Measurements from ENCODE around the gene TRAPPC4. TPM values are rescaled to one million over a fixed set of nuclear protein-coding genes. Genes with fewer than 3 reads are reported as not detected.
A peak's percentile ranks its signal among the peaks of the same experiment; 100 is the strongest.

Gene TRAPPC4
- total RNA-seq, 4 donors from 2014 or later, result 43.0 to 82.8 (median 66.9) TPM

GRCh38 chr11:119065369-119065768 lies 46.8 kb downstream of the TRAPPC4 start:
- H3K27ac ChIP-seq, result no peak overlapping the region
- H3K36me3 ChIP-seq, result peaks cover 0 to 10% of the 10 kb centered on the region in 2 donors
- no peaks in the 10 kb centered on the region for H3K27me3 ChIP-seq
- no peak for TF ChIP-seq POLR2A (IDR thresholded peaks at IDR 0.05)
- no peak for TF ChIP-seq CTCF (IDR thresholded peaks at IDR 0.05 in 4 of 5, conservative IDR thresholded peaks at IDR 0.05 in 1 of 5)
- H3K4me1 ChIP-seq, result peaks cover 25 to 32% of the 10 kb centered on the region in 2 donors
- in situ Hi-C loops (cut with MboI; ENCODE audit: low sequenced_read_pairs in 4 of 4), result no loop called here
- no peaks in the 10 kb centered on the region for H3K9me3 ChIP-seq
- DNase-seq (no peak), ATAC-seq (no peak)
- intact Hi-C loops (cut with DNase I; ENCODE audit: low total_unique reads), result loop anchor here (10.0 kb wide), 1 partner anchor 139 kb away; the partner anchor contains the start of gene CBL
- no peak overlapping the region for H3K4me3 ChIP-seq

GRCh38 chr11:119067371-119068222 lies 49.0 kb downstream of the TRAPPC4 start, which contains the start of gene VPS11:
Gene VPS11 (plus strand): TSS chr11:119067818. CDS start chr11:119067824, 6 bp downstream.
- intact Hi-C loops (cut with DNase I; ENCODE audit: low total_unique reads), result loop anchor here (1.0 to 10.0 kb wide), 5 partner anchors 10 to 137 kb away; partner anchors contain the start of genes C2CD2L, CBL, HMBS and HYOU1
- Histone ChIP-seq H3K36me3 (peaks cover 0 to 32% of the 10 kb centered on the region in 2 donors), H3K9me3 (no peaks in the 10 kb centered on the region), H3K4me1 (peaks cover 25 to 26% of the 10 kb centered on the region in 2 donors), H3K4me3 (peak within 1 kb of the TSS; percentile 84 to 97 (median 91)), H3K27me3 (no peaks in the 10 kb centered on the region), H3K27ac (peak within 1 kb of the TSS; percentile 85 to 91 (median 90))
- in situ Hi-C loops (cut with MboI; ENCODE audit: low sequenced_read_pairs in 4 of 4), result no loop called here
- DNase-seq (peak; percentile 95 to 97), ATAC-seq (peak; percentile 95 to 96)
- TF ChIP-seq POLR2A (IDR thresholded peaks at IDR 0.05), result peak; percentile 70 to 71
- TF ChIP-seq CTCF (IDR thresholded peaks at IDR 0.05 in 4 of 5, conservative IDR thresholded peaks at IDR 0.05 in 1 of 5), result peak in 1 of 5 experiments; percentile 26

Small RNAs within 50 kb of the gene (microRNA-seq; reads per million reads assigned to microRNA genes)
- 0 reads per million in 2 donors for gene MIR3656 (ENCODE audit: borderline replicate concordance in 2 of 2)

Other genes starting within 250 kb of the TRAPPC4 start
- gene DDX6, start 227.6 kb upstream of the TRAPPC4 start, total RNA-seq, result 100 to 1,000 TPM in 2 of 4 donors, 10 to 100 TPM in 2; 73.4 to 125 (median 98.2) TPM
- not detected for gene CXCR5, start 134.9 kb upstream of the TRAPPC4 start, total RNA-seq
- gene BCL9L, start 92.8 kb upstream of the TRAPPC4 start, total RNA-seq, result 10 to 100 TPM; 17.1 to 35.6 (median 23.8) TPM
- not detected for gene UPK2, start 62.5 kb upstream of the TRAPPC4 start, total RNA-seq
- not detected for gene FOXR1, start 47.0 kb upstream of the TRAPPC4 start, total RNA-seq
- 10 to 100 TPM in 3 of 4 donors, 1 to 10 TPM in 1; 7.4 to 36.4 (median 16.1) TPM for gene CENATAC, start 20.6 kb upstream of the TRAPPC4 start, total RNA-seq
- gene RPS25, start 423 bp upstream of the TRAPPC4 start, total RNA-seq, result 1,000 to 10,000 TPM; 1,700 to 2,567 (median 1,849) TPM
- 10 to 100 TPM; 29.7 to 72.9 (median 56.4) TPM for gene SLC37A4, start 12.1 kb downstream of the TRAPPC4 start, total RNA-seq
- gene HYOU1, start 38.4 kb downstream of the TRAPPC4 start, total RNA-seq, result 10 to 100 TPM; 18.4 to 29.2 (median 21.9) TPM
- gene VPS11, start 49.1 kb downstream of the TRAPPC4 start, total RNA-seq, result 10 to 100 TPM; 16.5 to 25.9 (median 20.3) TPM
- gene HMBS, start 66.1 kb downstream of the TRAPPC4 start, total RNA-seq, result 10 to 100 TPM in 3 of 4 donors, 1 to 10 TPM in 1; 8.7 to 31.1 (median 14.5) TPM
- 10 to 100 TPM in 3 of 4 donors, 1 to 10 TPM in 1; 8.9 to 34.0 (median 15.1) TPM for gene DPAGT1, start 83.1 kb downstream of the TRAPPC4 start, total RNA-seq
- gene C2CD2L, start 88.6 kb downstream of the TRAPPC4 start, total RNA-seq, result 10 to 100 TPM; 10.0 to 30.7 (median 18.7) TPM
- gene HINFP, start 102.8 kb downstream of the TRAPPC4 start, total RNA-seq, result 10 to 100 TPM in 3 of 4 donors, 1 to 10 TPM in 1; 8.1 to 17.8 (median 15.3) TPM
- gene ABCG4, start 130.3 kb downstream of the TRAPPC4 start, total RNA-seq, result not detected
- 10 to 100 TPM; 12.2 to 21.3 (median 16.4) TPM for gene NLRX1, start 150.0 kb downstream of the TRAPPC4 start, total RNA-seq
- under 1 TPM in 1 of 4 donors, not detected in 3; 0.46 TPM for gene NHERF4, start 166.7 kb downstream of the TRAPPC4 start, total RNA-seq
- gene CBL, start 187.6 kb downstream of the TRAPPC4 start, total RNA-seq, result 1 to 10 TPM; 3.0 to 6.7 (median 4.5) TPM